HG03097 (cell line): ENCODE data around the gene FAM163B.

Source experiments
- ATAC-seq: cut with Tn5 transposase; IDR thresholded peaks from one replicate; pipeline ENCODE4 v1.9.1; 2021; ENCODE audit not compliant: unreplicated experiment, low FRiP score

FAM163B gene

GRCh38 chr9:133584559-133585476 lies 24.4 kb downstream of the FAM163B start:
- no peak for ATAC-seq

- no peak for ATAC-seq
These were observed 25.0 kb downstream of the FAM163B start for GRCh38 chr9:133584167-133584558.

- no peak for ATAC-seq
These were observed 25.6 kb downstream of the FAM163B start for GRCh38 chr9:133583586-133583985.

DNA sequence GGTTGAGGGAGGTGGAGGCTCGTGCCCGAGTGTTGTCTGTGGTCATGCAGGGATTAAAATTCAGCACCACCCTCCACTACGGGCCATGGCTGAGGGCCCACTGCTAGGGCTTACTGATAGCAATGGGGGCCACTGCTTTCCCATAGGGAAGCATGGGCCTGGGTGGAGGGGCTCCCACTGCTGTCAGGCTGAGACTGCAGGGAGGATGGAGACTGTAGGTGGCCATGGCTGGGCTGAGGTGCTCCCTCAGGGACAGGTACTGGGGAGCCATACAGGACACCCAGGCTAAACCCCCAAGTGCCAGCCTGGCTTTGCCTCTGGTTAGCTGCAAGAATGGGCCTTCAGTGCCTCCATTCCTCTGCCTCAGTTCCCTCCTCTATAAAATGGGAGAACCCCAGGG lies 26.1 kb downstream of the FAM163B start:
- ATAC-seq = no peak

- no peak for ATAC-seq
These were observed 26.6 kb downstream of the FAM163B start for GRCh38 chr9:133582501-133583045.

- ATAC-seq = no peak
These were observed 27.5 kb downstream of the FAM163B start for GRCh38 chr9:133581513-133582343.

GRCh38 chr9:133581011-133581410 lies 28.2 kb downstream of the FAM163B start:
- no peak for ATAC-seq

DNA sequence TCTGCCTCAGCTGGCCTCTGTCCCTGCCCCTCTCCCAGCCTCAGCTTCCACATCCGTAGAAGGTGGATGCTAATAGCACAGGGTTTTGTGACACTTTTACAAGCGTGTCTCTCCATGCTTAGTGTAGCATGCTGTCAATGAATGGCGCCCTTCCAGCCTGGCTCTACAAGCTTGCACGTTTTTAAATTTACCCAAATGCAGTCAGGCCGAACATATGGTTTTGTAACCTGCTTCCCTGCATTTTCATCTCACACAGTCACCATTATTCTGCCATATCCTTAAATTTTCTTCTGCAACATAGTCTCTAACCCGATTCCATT lies 28.8 kb downstream of the FAM163B start:
- no peak for ATAC-seq

- ATAC-seq = no peak
These were observed 29.4 kb downstream of the FAM163B start for GRCh38 chr9:133579601-133580418.

DNA sequence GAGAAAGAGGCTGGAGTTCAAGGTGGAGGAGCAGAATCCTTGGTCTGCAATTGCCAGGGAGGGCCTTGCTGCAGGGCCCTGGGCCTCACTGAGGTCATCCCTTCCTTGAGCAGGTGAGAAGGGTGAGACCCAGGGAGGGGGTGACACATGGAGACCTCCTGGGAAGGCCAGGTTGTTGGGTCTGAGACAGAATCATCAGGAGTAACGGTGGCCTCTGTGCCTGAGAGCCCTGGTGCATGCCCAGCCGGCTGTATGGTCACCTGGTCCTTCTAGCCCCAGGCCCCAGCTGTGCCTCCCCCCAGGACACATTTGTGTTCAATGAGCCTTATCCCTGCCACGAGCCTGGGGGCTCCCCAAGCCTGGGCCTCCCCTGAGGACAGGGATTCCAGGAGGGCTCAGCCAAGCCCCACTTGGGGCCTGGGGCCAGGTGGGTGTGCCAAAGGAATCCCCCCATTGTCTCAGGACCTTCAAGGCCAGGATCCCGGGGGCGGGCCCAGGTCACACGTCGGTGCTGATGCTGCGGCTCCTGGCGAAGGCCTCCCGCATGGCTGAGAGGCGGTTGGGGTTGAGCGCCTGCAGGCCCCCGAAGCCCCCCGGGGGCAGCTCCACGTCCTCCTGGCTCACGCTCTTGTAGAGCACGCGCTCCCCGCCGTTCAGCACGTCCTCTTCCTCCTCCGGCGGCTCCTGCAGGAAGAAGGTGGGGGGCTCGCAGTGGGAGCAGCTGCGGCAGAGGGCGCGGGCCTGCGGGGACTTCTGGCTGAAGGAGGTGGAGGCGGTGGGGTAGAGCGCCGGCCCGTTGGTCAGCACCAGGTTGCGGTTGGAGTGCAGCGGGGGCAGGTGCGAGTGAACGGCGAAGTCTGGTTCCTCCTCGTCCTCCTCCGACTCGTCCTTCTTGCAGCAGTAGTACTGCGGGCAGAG lies 30.4 kb downstream of the FAM163B start:
- ATAC-seq = no peak

DNA sequence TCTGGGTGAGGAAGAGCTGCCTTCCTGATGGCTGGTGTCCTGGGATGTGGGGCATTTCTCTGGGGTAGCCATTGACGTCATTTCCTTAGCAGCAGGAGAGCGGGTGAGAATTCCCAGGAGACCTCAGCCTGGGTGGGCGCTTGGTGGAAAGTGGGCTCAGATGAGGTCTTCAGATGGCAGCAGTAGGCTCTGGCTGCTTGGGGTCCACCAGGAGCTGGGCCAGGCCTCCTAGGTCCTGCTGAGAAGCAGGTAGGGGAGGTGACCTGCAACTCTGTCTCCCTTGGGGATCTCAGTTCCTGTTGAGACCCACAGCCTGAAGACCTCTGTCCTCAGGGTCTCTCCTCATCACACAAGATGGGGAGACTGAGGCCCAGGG lies 31.5 kb downstream of the FAM163B start:
- no peak for ATAC-seq

- ATAC-seq = no peak
These were observed 32.1 kb downstream of the FAM163B start for GRCh38 chr9:133576875-133577736.

- ATAC-seq = no peak
These were observed 32.9 kb downstream of the FAM163B start for GRCh38 chr9:133576031-133576874.

- ATAC-seq = no peak
These were observed 33.8 kb downstream of the FAM163B start for GRCh38 chr9:133575186-133576030.

GRCh38 chr9:133574771-133575170 lies 34.4 kb downstream of the FAM163B start:
- no peak for ATAC-seq

- ATAC-seq = no peak
These were observed 35.2 kb downstream of the FAM163B start for GRCh38 chr9:133573791-133574515.
